ENCODE results near the gene PLSCR3.

The PLSCR3 gene

GRCh38 chr17:7419819-7420610 lies 25.7 kb upstream of the PLSCR3 start, which contains the start of gene SPEM1:
TSS of gene SPEM1 (plus strand) at chr17:7420324. CDS start at chr17:7420385, 61 bp downstream.
- H3K4me3 ChIP-seq (replicated peaks; ENCODE audit: low read depth, low read length) = no peak within 1 kb of the TSS
- DNase-seq (ENCODE audit: low read depth) = no peak
- TF ChIP-seq CTCF (IDR thresholded peaks at IDR 0.05; ENCODE audit: low read length, missing control alignments) = no peak

GRCh38 chr17:7418472-7419152 lies 24.3 kb upstream of the PLSCR3 start:
- no peak for TF ChIP-seq CTCF (IDR thresholded peaks at IDR 0.05; ENCODE audit: low read length, missing control alignments)
- H3K4me3 ChIP-seq (replicated peaks; ENCODE audit: low read depth, low read length) = no peak overlapping the region
- DNase-seq (ENCODE audit: low read depth) = no peak

GRCh38 chr17:7417056-7417655 lies 22.8 kb upstream of the PLSCR3 start:
- no peak for DNase-seq (ENCODE audit: low read depth)
- H3K4me3 ChIP-seq (replicated peaks; ENCODE audit: low read depth, low read length) = no peak overlapping the region
- no peak for TF ChIP-seq CTCF (IDR thresholded peaks at IDR 0.05; ENCODE audit: low read length, missing control alignments)

- no peak for DNase-seq (ENCODE audit: low read depth)
- no peak for TF ChIP-seq CTCF (IDR thresholded peaks at IDR 0.05; ENCODE audit: low read length, missing control alignments)
- H3K4me3 ChIP-seq (replicated peaks; ENCODE audit: low read depth, low read length) = no peak overlapping the region
Observed at GRCh38 chr17:7416323-7416722, 22.0 kb upstream of the PLSCR3 start.

GRCh38 chr17:7415784-7416183 lies 21.5 kb upstream of the PLSCR3 start:
- H3K4me3 ChIP-seq (replicated peaks; ENCODE audit: low read depth, low read length) = no peak overlapping the region
- no peak for DNase-seq (ENCODE audit: low read depth)
- TF ChIP-seq CTCF (IDR thresholded peaks at IDR 0.05; ENCODE audit: low read length, missing control alignments) = no peak

- no peak for TF ChIP-seq CTCF (IDR thresholded peaks at IDR 0.05; ENCODE audit: low read length, missing control alignments)
- no peak for DNase-seq (ENCODE audit: low read depth)
- no peak overlapping the region for H3K4me3 ChIP-seq (replicated peaks; ENCODE audit: low read depth, low read length)
Observed at GRCh38 chr17:7414837-7415236, 20.5 kb upstream of the PLSCR3 start.
